ENCODE results near the gene PPTC7.

DNA sequence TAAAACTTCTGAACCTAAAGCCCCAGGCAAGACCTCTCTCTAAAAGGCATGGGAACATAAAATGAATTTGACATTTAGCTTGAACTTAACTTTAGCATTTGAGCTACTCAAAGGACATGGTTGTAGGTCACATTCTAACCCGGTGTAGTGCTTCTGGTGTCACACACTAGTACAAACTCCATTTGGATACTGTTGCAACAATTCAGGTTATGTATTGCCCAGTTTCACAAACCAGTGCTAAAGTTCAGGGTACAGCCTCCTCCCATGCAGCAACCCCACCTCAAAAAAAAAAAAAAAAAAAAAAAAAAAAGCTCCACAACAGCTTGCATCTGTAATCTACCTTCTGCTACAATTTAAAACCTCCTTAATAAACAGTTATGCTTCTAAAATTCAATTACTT is 7.8 kb downstream of the PPTC7 start:
- TF ChIP-seq POLR2A (IDR thresholded peaks at IDR 0.05; ENCODE audit: low read length) (no peak), GATA1 (IDR thresholded peaks at IDR 0.05; ENCODE audit: low read depth, low read length) (no peak)
